Thyroid gland (tissue), 4 donors: Measurements from ENCODE around the gene CKAP4. TPM values are rescaled to one million over a fixed set of nuclear protein-coding genes. Genes with fewer than 3 reads are reported as not detected.

Experiments used
- DNase-seq, 2 donors: peaks; one replicate each; pipeline ENCODE4 v3.0.0-alpha.2; 2019
- H3K27ac ChIP-seq, 3 donors: fragments of 200-600 bp; sonication (generic); 1 replicate in 2 of 3; 2 replicates in 1 of 3; pipeline ENCODE4 v1.5.1; 2016 to 2019; ENCODE audit warnings: mild to moderate bottlenecking in 1 of 3, moderate library complexity in 1 of 3
- H3K27me3 ChIP-seq: fragments of 200-600 bp; sonication (generic); one replicate; pipeline ENCODE4 v1.5.1; 2019
- H3K36me3 ChIP-seq, 2 donors: fragments of 200-600 bp; sonication (generic); one replicate each; pipeline ENCODE4 v1.5.1; 2016 to 2019
- H3K4me1 ChIP-seq, 2 donors: fragments of 200-600 bp; sonication (generic); one replicate each; pipeline ENCODE4 v1.5.1; 2017 to 2019
- H3K4me3 ChIP-seq, 3 donors: fragments of 200-600 bp; sonication (generic); replicated peaks in 1 of 3; 1 replicate in 2 of 3; 2 replicates in 1 of 3; pipeline ENCODE4 v1.5.1; 2016; ENCODE audit warnings: mild to moderate bottlenecking in 1 of 3
- H3K9me3 ChIP-seq: fragments of 200-600 bp; sonication (generic); one replicate; pipeline ENCODE4 v1.5.1; 2017
- CTCF ChIP-seq, 6 experiments: fragments of 200-600 bp in 3 of 6; fragments of 450-650 bp in 3 of 6; sonication (generic) in 3 of 6; IDR thresholded peaks; one replicate each; pipeline ENCODE4 v1.5.1; 2016 to 2019; ENCODE audit warnings: antibody characterized with exemption in 6 of 6, mild to moderate bottlenecking in 2 of 6, inconsistent platforms in 1 of 6, moderate library complexity in 1 of 6
- POLR2A ChIP-seq, 2 donors: fragments of 450-650 bp; IDR thresholded peaks; one replicate each; pipeline ENCODE4 v1.6.1; 2017; ENCODE audit warnings: antibody characterized with exemption in 2 of 2, mild to moderate bottlenecking in 2 of 2, moderate library complexity in 1 of 2
- WGBS, 2 donors: methylation state at CpG; one replicate each; pipeline ENCODE4 v1.1.5; 2017; 5-methylcytosine and 5-hydroxymethylcytosine counted together
- intact Hi-C: fragments of 100-400 bp; cut with DNase I; formaldehyde crosslinking; loops from one replicate; pipeline ENCODE4 v1.15.1; 2023
- total RNA-seq, 4 donors: library from RNA; depleted of rRNA; stranded (reverse); fragments of >200 nt; gene quantifications; one replicate each; pipeline ENCODE4 v1.2.3, GENCODE V29; 2016

Gene CKAP4
- total RNA-seq, 4 donors from 2014 or later: 40.7 to 55.5 (median 48.9) TPM

GRCh38 chr12:106235770-106236169, 12.1 kb downstream of the CKAP4 start:
- 82 to 100% methylated on average over 1 of the region's 1 CpG for WGBS, 2 donors
- DNase-seq: no peak
- intact Hi-C loops: no loop called here

GRCh38 chr12:106234449-106234848, 13.4 kb downstream of the CKAP4 start:
- Histone ChIP-seq H3K36me3 (peaks cover 8 to 9% of the 10 kb centered on the region in 2 donors), H3K4me3 (no peak overlapping the region), H3K27ac (no peak overlapping the region), H3K27me3 (no peaks in the 10 kb centered on the region), H3K9me3 (no peaks in the 10 kb centered on the region), H3K4me1 (no peaks in the 10 kb centered on the region)
- DNase-seq: no peak
- TF ChIP-seq CTCF (IDR thresholded peaks at IDR 0.05): no peak
- TF ChIP-seq POLR2A (IDR thresholded peaks at IDR 0.05): no peak
- 54 to 61% methylated on average over 3 of the region's 3 CpGs for WGBS, 2 donors
- intact Hi-C loops: no loop called here

More at GRCh38 chr12:106235770-106236169, 12.1 kb downstream of the CKAP4 start:
- no peaks in the 10 kb centered on the region for H3K4me1 ChIP-seq
- no peaks in the 10 kb centered on the region for H3K9me3 ChIP-seq
- no peak overlapping the region for H3K27ac ChIP-seq
- TF ChIP-seq CTCF (IDR thresholded peaks at IDR 0.05): no peak
- peaks cover 15 to 18% of the 10 kb centered on the region in 2 donors for H3K36me3 ChIP-seq
- no peaks in the 10 kb centered on the region for H3K27me3 ChIP-seq
- no peak overlapping the region for H3K4me3 ChIP-seq

- Histone ChIP-seq H3K4me1 (no peaks in the 10 kb centered on the region), H3K27me3 (no peaks in the 10 kb centered on the region), H3K4me3 (no peak overlapping the region), H3K36me3 (no peaks in the 10 kb centered on the region), H3K9me3 (no peaks in the 10 kb centered on the region), H3K27ac (no peak overlapping the region)
- no peak for TF ChIP-seq POLR2A (IDR thresholded peaks at IDR 0.05)
- no peak for TF ChIP-seq CTCF (IDR thresholded peaks at IDR 0.05)
- 92 to 97% methylated on average over 13 to 24 of the region's 26 CpGs for WGBS, 2 donors
- intact Hi-C loops: no loop called here
- DNase-seq: no peak
Measured at GRCh38 chr12:106233011-106233410, 14.8 kb downstream of the CKAP4 start.

- no peak for DNase-seq
- no peaks in the 10 kb centered on the region for H3K9me3 ChIP-seq
- H3K4me3 ChIP-seq: no peak overlapping the region
- H3K27ac ChIP-seq: no peak overlapping the region
- intact Hi-C loops: loop anchor here (5.0 to 10.0 kb wide), 2 partner anchors 116 to 812 kb away; no protein-coding TSS in a partner anchor
- H3K4me1 ChIP-seq: peaks cover 6 to 8% of the 10 kb centered on the region in 2 donors
- no peaks in the 10 kb centered on the region for H3K36me3 ChIP-seq
- no peaks in the 10 kb centered on the region for H3K27me3 ChIP-seq
- TF ChIP-seq POLR2A (IDR thresholded peaks at IDR 0.05): no peak
- no peak for TF ChIP-seq CTCF (IDR thresholded peaks at IDR 0.05)
- WGBS, 2 donors: 90 to 93% methylated on average over 12 of the region's 12 CpGs
Measured at GRCh38 chr12:106229036-106229591, 18.7 kb downstream of the CKAP4 start.

- Histone ChIP-seq H3K27me3 (no peaks in the 10 kb centered on the region), H3K36me3 (no peaks in the 10 kb centered on the region), H3K27ac (peak overlapping the region in 1 of 3 donors; percentile 9), H3K4me3 (no peak overlapping the region), H3K9me3 (no peaks in the 10 kb centered on the region), H3K4me1 (peaks cover 11 to 15% of the 10 kb centered on the region in 2 donors)
- intact Hi-C loops: loop anchor here (5.0 to 10.0 kb wide), 2 partner anchors 116 to 811 kb away; no protein-coding TSS in a partner anchor
- WGBS, 2 donors: 76 to 80% methylated on average over 7 of the region's 7 CpGs
- TF ChIP-seq POLR2A (IDR thresholded peaks at IDR 0.05) (no peak), CTCF (IDR thresholded peaks at IDR 0.05) (no peak)
- no peak for DNase-seq
Measured at GRCh38 chr12:106228320-106228710, 19.5 kb downstream of the CKAP4 start.
